Transverse colon (tissue), 3 donors: Measurements from ENCODE around the gene CUL7.

Experiments
- POLR2A ChIP-seq: fragments of 450-650 bp; IDR thresholded peaks from one replicate; pipeline ENCODE4 v1.6.1; 2016; ENCODE audit warnings: antibody characterized with exemption, mild to moderate bottlenecking, moderate library complexity
- TF ChIP-seq, protein P1 (sequence below), 5 experiments: fragments of 200-600 bp in 3 of 5; fragments of 450-650 bp in 2 of 5; sonication (generic) in 3 of 5; IDR thresholded peaks; 1 replicate in 2 of 5; 2 replicates in 3 of 5; pipeline ENCODE4 v1.5.1; 2016 to 2017; ENCODE audit warnings: antibody characterized with exemption in 5 of 5, inconsistent platforms in 3 of 5, mild to moderate bottlenecking in 2 of 5, moderate library complexity in 1 of 5

DNA sequence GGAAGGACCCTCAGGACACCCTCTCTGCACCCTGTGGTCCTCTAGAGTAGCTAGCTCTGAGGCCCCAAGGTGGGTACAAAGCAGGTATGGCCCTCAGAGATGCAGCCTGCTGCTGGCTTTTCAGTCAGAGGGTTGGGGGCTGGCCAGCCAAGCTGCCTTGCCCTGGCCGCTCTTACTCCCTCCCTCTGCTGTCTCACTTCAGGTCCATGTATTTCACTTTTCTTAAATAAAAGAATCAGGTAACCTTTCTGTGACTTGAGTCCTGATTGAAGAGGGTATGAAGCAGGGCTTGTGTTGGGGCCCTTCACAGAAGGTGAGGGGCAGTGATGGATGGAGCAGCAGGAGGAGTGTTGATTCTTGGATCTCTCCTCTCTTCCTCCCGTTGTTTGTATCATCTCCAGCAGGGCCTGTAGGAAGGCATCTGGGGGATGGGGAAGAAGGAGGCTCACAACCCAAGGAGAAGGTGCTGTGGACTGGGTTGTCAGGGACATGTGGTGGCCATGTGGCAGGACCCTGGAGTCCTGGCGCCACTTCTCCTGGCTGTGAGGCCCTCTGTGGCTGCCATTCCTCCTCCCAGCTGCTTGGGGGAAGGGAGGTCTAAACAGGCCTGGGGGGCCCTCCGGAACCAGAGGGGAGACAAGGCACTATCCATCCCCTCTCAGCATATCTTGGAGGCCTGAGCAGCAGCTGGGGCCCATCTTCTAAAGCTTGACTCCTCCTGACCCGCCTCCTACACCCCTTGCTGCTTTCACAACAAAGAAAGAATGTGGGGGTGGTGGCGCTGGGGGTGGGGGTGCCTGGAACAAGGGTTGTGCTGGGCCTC lies 21.4 kb upstream of the CUL7 start:
- TF ChIP-seq POLR2A: no peak
- TF ChIP-seq, protein P1, sequence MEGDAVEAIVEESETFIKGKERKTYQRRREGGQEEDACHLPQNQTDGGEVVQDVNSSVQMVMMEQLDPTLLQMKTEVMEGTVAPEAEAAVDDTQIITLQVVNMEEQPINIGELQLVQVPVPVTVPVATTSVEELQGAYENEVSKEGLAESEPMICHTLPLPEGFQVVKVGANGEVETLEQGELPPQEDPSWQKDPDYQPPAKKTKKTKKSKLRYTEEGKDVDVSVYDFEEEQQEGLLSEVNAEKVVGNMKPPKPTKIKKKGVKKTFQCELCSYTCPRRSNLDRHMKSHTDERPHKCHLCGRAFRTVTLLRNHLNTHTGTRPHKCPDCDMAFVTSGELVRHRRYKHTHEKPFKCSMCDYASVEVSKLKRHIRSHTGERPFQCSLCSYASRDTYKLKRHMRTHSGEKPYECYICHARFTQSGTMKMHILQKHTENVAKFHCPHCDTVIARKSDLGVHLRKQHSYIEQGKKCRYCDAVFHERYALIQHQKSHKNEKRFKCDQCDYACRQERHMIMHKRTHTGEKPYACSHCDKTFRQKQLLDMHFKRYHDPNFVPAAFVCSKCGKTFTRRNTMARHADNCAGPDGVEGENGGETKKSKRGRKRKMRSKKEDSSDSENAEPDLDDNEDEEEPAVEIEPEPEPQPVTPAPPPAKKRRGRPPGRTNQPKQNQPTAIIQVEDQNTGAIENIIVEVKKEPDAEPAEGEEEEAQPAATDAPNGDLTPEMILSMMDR (IDR thresholded peaks at IDR 0.05): no peak
